ENCODE results near the gene ACLY. TPM values are rescaled to one million over a fixed set of nuclear protein-coding genes. Genes with fewer than 3 reads are reported as not detected.
A peak's percentile ranks its signal among the peaks of the same experiment; 100 is the strongest.
"Not testable (repeated sequence)": the region's sequence is repeated elsewhere in the genome, so short reads cannot be mapped to it uniquely, and the experiment has no call there.

Gene ACLY
- total RNA-seq, 1 experiment from 2014 or later: 279 TPM

DNA sequence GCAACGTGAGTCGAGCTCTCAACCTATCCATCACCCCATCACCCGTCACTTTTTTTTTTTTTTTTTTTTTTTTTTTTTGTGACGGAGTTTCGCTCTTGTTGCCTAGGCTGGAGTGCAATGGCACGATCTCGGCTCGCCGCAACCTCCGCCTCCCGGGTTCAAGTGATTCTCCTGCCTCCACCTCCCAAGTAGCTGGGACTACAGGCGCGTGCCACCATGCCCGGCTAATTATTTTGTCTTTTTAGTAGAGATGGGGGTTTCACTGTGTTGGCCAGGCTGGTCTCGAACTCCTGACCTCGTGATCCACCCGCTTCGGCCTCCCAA lies 12.0 kb upstream of the ACLY start:
- H4K8ac ChIP-seq (replicated peaks; ENCODE audit: insufficient read length, low read depth, low read length); H3K14ac ChIP-seq (ENCODE audit: insufficient read depth, low read length); DNase-seq; H3K56ac ChIP-seq (ENCODE audit: insufficient read length, low read depth, low read length); H4K20me1 ChIP-seq (ENCODE audit: control insufficient read depth, insufficient read depth, insufficient read length); H3K36me3 Mint-ChIP-seq (ENCODE audit: insufficient read depth in 1 of 3, low read depth in 3 of 3); H3K4me1 ChIP-seq (ENCODE audit: insufficient read depth, low read length); H2BK5ac ChIP-seq (ENCODE audit: insufficient read length, low read length); H3K4ac ChIP-seq (ENCODE audit: low read depth, low read length); H2BK12ac ChIP-seq (ENCODE audit: insufficient read length, low read depth, low read length); H2AFZ ChIP-seq (ENCODE audit: low read length); H3K23ac ChIP-seq (ENCODE audit: insufficient read length, low read depth, low read length); H3K79me2 ChIP-seq (ENCODE audit: insufficient read depth, low read length); H2BK20ac ChIP-seq (ENCODE audit: low read depth, low read length, poor library complexity, severe bottlenecking); H3K79me1 ChIP-seq (ENCODE audit: insufficient read depth, low read depth, low read length, poor library complexity, severe bottlenecking); H3K9me3 ChIP-seq (ENCODE audit: control insufficient read depth, low read depth, low read length); H3T11ph ChIP-seq (ENCODE audit: low read length); H4K5ac ChIP-seq (ENCODE audit: insufficient read length, low read depth, low read length); H3K27me3 ChIP-seq (ENCODE audit: insufficient read depth, low read length); H4K91ac ChIP-seq (ENCODE audit: insufficient read length, low read depth, low read length); H2AK5ac ChIP-seq (ENCODE audit: insufficient read length, low read length); H2BK15ac ChIP-seq (ENCODE audit: low read depth, low read length); H3K27ac ChIP-seq (ENCODE audit: insufficient read length, low read depth, low read length); H3K23me2 ChIP-seq (ENCODE audit: insufficient read length, low read depth, low read length, poor library complexity, severe bottlenecking); H3K9ac ChIP-seq (ENCODE audit: extremely low read depth, insufficient read length, low read length); H2BK120ac ChIP-seq (ENCODE audit: low read depth, low read length, poor library complexity, severe bottlenecking); H3K9me3 Mint-ChIP-seq; H3K27me3 Mint-ChIP-seq (ENCODE audit: low read depth): not testable (repeated sequence)
- WGBS (ENCODE audit: extremely low coverage, insufficient read length, low lambda C conversion rate): no CpG with 5 or more reads among the region's 18 CpGs
- Mint-ChIP-seq H3K27ac (peak overlapping the region; percentile 89 to 100 (median 92); a peak in 6 of 7 replicates), H3K4me3 (peak overlapping the region; percentile 76 to 93), H3K4me1 (peaks cover 19 to 21% of the 10 kb centered on the region in 2 experiments)
- Histone ChIP-seq H3K18ac (ENCODE audit: insufficient read length, low read depth, low read length) (peak overlapping the region; percentile 87), H3K4me2 (ENCODE audit: insufficient read depth, insufficient read length, low read length) (peak overlapping the region; percentile 86)

Data from H9 (cell line).